ENCODE measurements around the gene RTN4. TPM values are rescaled to one million over a fixed set of nuclear protein-coding genes. Genes with fewer than 3 reads are reported as not detected.

RTN4 gene
- total RNA-seq, 2 donors from 2014 or later: 190 to 249 TPM

DNA sequence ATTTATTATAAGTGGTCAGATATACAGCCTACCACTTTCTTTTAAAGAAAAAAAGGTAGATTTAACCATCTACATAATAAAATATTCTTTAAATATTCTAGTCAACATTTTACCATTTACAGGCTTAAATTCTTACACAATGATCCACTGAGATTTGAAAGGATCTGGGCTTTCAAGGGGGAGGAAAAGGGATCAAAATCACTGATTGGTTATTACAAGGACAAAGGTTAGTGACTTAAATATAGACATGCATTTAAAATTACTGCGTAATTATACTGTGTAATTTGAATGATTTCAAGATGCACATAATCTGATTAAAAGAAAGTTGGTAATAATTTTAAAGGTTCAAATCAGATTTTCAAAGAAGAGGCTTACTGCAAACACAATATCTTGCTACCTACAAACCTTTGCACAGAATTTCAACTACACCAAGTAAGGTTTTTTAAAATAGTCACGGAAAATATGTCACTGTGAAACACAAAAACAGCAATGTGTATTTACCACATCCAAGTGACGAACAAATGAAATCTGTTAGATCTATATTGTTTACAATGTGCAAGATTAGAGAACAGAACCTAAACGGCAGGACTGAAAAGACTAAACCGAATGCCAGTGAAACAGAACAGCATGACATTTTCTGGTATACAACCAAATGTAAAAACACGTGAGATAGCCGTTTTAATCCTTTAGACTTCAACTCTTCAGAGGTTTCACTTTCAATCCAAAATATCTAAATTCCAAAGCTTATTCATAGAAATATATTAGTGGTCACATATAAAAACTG lies 40.8 kb downstream of the RTN4 start:
- peak overlapping the region; percentile 23 to 70 for H3K27ac ChIP-seq
- WGBS: 4% methylated on average over 7 of the region's 7 CpGs
- no peaks in the 10 kb centered on the region for H3K9me3 ChIP-seq
- no peak for DNase-seq (ENCODE audit: low spot score)
- intact Hi-C loops (cut with DNase I): no loop called here
- no peaks in the 10 kb centered on the region for H3K27me3 ChIP-seq (replicated peaks; ENCODE audit: insufficient read depth)
- TF ChIP-seq POLR2AphosphoS5 (IDR thresholded peaks at IDR 0.05) (no peak), POLR2A (IDR thresholded peaks at IDR 0.05) (no peak)
- TF ChIP-seq, protein P1, sequence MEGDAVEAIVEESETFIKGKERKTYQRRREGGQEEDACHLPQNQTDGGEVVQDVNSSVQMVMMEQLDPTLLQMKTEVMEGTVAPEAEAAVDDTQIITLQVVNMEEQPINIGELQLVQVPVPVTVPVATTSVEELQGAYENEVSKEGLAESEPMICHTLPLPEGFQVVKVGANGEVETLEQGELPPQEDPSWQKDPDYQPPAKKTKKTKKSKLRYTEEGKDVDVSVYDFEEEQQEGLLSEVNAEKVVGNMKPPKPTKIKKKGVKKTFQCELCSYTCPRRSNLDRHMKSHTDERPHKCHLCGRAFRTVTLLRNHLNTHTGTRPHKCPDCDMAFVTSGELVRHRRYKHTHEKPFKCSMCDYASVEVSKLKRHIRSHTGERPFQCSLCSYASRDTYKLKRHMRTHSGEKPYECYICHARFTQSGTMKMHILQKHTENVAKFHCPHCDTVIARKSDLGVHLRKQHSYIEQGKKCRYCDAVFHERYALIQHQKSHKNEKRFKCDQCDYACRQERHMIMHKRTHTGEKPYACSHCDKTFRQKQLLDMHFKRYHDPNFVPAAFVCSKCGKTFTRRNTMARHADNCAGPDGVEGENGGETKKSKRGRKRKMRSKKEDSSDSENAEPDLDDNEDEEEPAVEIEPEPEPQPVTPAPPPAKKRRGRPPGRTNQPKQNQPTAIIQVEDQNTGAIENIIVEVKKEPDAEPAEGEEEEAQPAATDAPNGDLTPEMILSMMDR (IDR thresholded peaks at IDR 0.05): no peak
- no peaks in the 10 kb centered on the region for H3K36me3 ChIP-seq
- H3K4me1 ChIP-seq (replicated peaks): peaks cover 24% of the 10 kb centered on the region
- peak overlapping the region; percentile 14 to 33 for H3K4me3 ChIP-seq

DNA sequence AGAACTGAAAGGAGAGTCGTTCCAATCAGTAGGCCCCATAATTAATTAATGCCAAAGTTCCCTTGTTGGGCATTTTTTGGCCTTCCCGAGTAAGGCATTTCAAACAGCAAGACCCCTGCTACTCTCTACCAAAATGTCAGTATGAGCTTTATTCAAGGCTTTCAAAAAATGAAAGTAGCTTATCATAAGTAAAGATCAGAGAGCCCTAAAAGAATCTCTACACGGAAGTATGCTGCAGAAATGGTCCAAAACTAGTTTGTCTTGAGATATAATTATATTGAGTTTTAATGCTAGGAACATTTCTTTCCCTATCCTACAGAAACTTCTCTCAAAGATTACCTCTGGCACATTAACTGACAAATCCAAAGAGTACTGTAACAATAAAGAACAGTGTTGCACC lies 43.9 kb downstream of the RTN4 start:
- DNase-seq (ENCODE audit: low spot score): no peak
- H3K27ac ChIP-seq: no peak overlapping the region
- H3K4me1 ChIP-seq (replicated peaks): peaks cover 6% of the 10 kb centered on the region
- intact Hi-C loops (cut with DNase I): no loop called here
- H3K4me3 ChIP-seq: no peak overlapping the region
- no peaks in the 10 kb centered on the region for H3K27me3 ChIP-seq (replicated peaks; ENCODE audit: insufficient read depth)
- whole genome bisulfite sequencing: 30% methylated on average over 3 of the region's 3 CpGs
- no peaks in the 10 kb centered on the region for H3K36me3 ChIP-seq
- no peaks in the 10 kb centered on the region for H3K9me3 ChIP-seq
- TF ChIP-seq POLR2A (IDR thresholded peaks at IDR 0.05): no peak
- TF ChIP-seq, protein P1 (IDR thresholded peaks at IDR 0.05): no peak
- no peak for TF ChIP-seq POLR2AphosphoS5 (IDR thresholded peaks at IDR 0.05)

GRCh38 chr2:55003706-55004639 lies 46.3 kb downstream of the RTN4 start:
- H3K27ac ChIP-seq: no peak overlapping the region
- H3K4me1 ChIP-seq (replicated peaks): peaks cover 3% of the 10 kb centered on the region
- WGBS: 79% methylated on average over 10 of the region's 10 CpGs
- no peaks in the 10 kb centered on the region for H3K27me3 ChIP-seq (replicated peaks; ENCODE audit: insufficient read depth)
- H3K4me3 ChIP-seq: no peak overlapping the region
- no peaks in the 10 kb centered on the region for H3K9me3 ChIP-seq
- no peaks in the 10 kb centered on the region for H3K36me3 ChIP-seq
- DNase-seq (ENCODE audit: low spot score): no peak
- TF ChIP-seq POLR2AphosphoS5 (IDR thresholded peaks at IDR 0.05) (no peak), POLR2A (IDR thresholded peaks at IDR 0.05) (no peak)
- TF ChIP-seq, protein P1 (IDR thresholded peaks at IDR 0.05): no peak
- intact Hi-C loops (cut with DNase I): no loop called here

DNA sequence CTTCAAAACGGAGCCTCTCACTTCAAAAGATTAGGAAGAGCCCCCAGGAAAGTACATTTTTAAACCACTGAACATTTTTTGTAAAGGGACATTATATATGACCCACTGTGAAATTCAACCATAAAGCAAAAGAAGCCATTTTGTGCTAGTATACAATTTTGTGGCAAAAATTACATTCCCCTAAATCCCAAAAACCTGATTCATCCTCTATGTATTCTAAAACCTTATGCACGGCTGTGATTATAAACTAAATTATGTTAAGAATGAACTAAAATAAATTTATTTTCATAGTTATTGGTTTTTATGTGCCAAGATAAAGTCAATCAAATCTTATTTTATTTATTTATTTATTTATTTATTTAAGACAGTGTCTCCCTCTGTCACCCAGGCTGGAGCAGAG lies 48.5 kb downstream of the RTN4 start:
- no peak for DNase-seq (ENCODE audit: low spot score)
- H3K36me3 ChIP-seq: no peaks in the 10 kb centered on the region
- H3K9me3 ChIP-seq: no peaks in the 10 kb centered on the region
- WGBS: 42% methylated on average over 2 of the region's 2 CpGs
- H3K4me1 ChIP-seq (replicated peaks): peaks cover 3% of the 10 kb centered on the region
- no peaks in the 10 kb centered on the region for H3K27me3 ChIP-seq (replicated peaks; ENCODE audit: insufficient read depth)
- no peak overlapping the region for H3K27ac ChIP-seq
- TF ChIP-seq POLR2A (IDR thresholded peaks at IDR 0.05) (no peak), POLR2AphosphoS5 (IDR thresholded peaks at IDR 0.05) (no peak)
- TF ChIP-seq, protein P1 (IDR thresholded peaks at IDR 0.05): no peak
- no peak overlapping the region for H3K4me3 ChIP-seq
- intact Hi-C loops (cut with DNase I): no loop called here

All from prostate gland (tissue), 2 donors.